DND-41 (cell line): ENCODE measurements around the gene CDH20.

ENCODE experiments used
- CTCF ChIP-seq: IDR thresholded peaks from 2 replicates; pipeline ENCODE4 v1.5.1; 2012; ENCODE audit warnings: borderline replicate concordance, low read length, moderate library complexity, mild to moderate bottlenecking; ENCODE audit not compliant: poor library complexity, severe bottlenecking; ENCODE audit errors: extremely low read depth
- EZH2 ChIP-seq: IDR thresholded peaks from 3 replicates; pipeline ENCODE4 v1.6.1; 2012; ENCODE audit warnings: borderline replicate concordance, low read depth, mild to moderate bottlenecking, moderate library complexity, low read length, inconsistent platforms; ENCODE audit not compliant: severe bottlenecking

GRCh38 chr18:61420218-61420885 lies 87.1 kb downstream of the CDH20 start:
- TF ChIP-seq CTCF = no peak
- no peak for TF ChIP-seq EZH2
